HEK293 (cell line): ENCODE data around the gene PKMYT1.

Experiments used
- BCL11B ChIP-seq: fragments of 450-650 bp; formaldehyde crosslinking; IDR thresholded peaks from 2 replicates; pipeline ENCODE4 v1.5.1; 2016; ENCODE audit warnings: low read depth, missing biosample characterization, missing genetic modification characterization
- BCL6B ChIP-seq: fragments of 450-650 bp; formaldehyde crosslinking; IDR thresholded peaks from 2 replicates; pipeline ENCODE4 v1.5.1; 2017; ENCODE audit warnings: missing biosample characterization, missing genetic modification characterization
- GFI1B ChIP-seq: fragments of 450-650 bp; formaldehyde crosslinking; IDR thresholded peaks from 2 replicates; pipeline ENCODE4 v1.5.1; 2016; ENCODE audit warnings: missing biosample characterization, missing genetic modification characterization
- KLF1 ChIP-seq: fragments of 450-650 bp; formaldehyde crosslinking; IDR thresholded peaks from 2 replicates; pipeline ENCODE4 v1.5.1; 2016; ENCODE audit warnings: missing biosample characterization, missing genetic modification characterization
- MZF1 ChIP-seq: fragments of 450-650 bp; formaldehyde crosslinking; IDR thresholded peaks from 2 replicates; pipeline ENCODE4 v1.5.1; 2017; ENCODE audit warnings: missing biosample characterization, missing genetic modification characterization, borderline replicate concordance
- RBAK ChIP-seq: fragments of 450-650 bp; formaldehyde crosslinking; IDR thresholded peaks from 2 replicates; pipeline ENCODE4 v1.5.1; 2016; ENCODE audit warnings: missing biosample characterization, missing genetic modification characterization
- REST ChIP-seq: fragments of 450-650 bp; formaldehyde crosslinking; IDR thresholded peaks from 2 replicates; pipeline ENCODE4 v1.5.1; 2016; ENCODE audit warnings: missing biosample characterization, missing genetic modification characterization
- SP7 ChIP-seq: fragments of 450-650 bp; formaldehyde crosslinking; IDR thresholded peaks from 2 replicates; pipeline ENCODE4 v1.5.1; 2016; ENCODE audit warnings: missing biosample characterization, missing genetic modification characterization
- ZBTB21 ChIP-seq: fragments of 450-650 bp; formaldehyde crosslinking; IDR thresholded peaks from 2 replicates; pipeline ENCODE4 v1.5.1; 2017; ENCODE audit warnings: missing biosample characterization, missing genetic modification characterization
- ZIC2 ChIP-seq: fragments of 450-650 bp; formaldehyde crosslinking; IDR thresholded peaks from 2 replicates; pipeline ENCODE4 v1.5.1; 2016; ENCODE audit warnings: missing biosample characterization, missing genetic modification characterization
- ZNF10 ChIP-seq: fragments of 450-650 bp; formaldehyde crosslinking; IDR thresholded peaks from 2 replicates; pipeline ENCODE4 v1.5.1; 2017; ENCODE audit warnings: missing biosample characterization, missing genetic modification characterization
- ZNF133 ChIP-seq: fragments of 450-650 bp; formaldehyde crosslinking; IDR thresholded peaks from 2 replicates; pipeline ENCODE4 v1.5.1; 2016; ENCODE audit warnings: missing biosample characterization, missing genetic modification characterization
- ZNF138 ChIP-seq: fragments of 450-650 bp; formaldehyde crosslinking; IDR thresholded peaks from 2 replicates; pipeline ENCODE4 v1.5.1; 2016; ENCODE audit warnings: missing biosample characterization, missing genetic modification characterization, borderline replicate concordance
- ZNF140 ChIP-seq: fragments of 450-650 bp; formaldehyde crosslinking; IDR thresholded peaks from 2 replicates; pipeline ENCODE4 v1.5.1; 2016; ENCODE audit warnings: missing biosample characterization, missing genetic modification characterization
- ZNF16 ChIP-seq: fragments of 450-650 bp; formaldehyde crosslinking; IDR thresholded peaks from 2 replicates; pipeline ENCODE4 v1.5.1; 2016; ENCODE audit warnings: low read depth, missing biosample characterization, missing genetic modification characterization
- ZNF169 ChIP-seq: fragments of 450-650 bp; formaldehyde crosslinking; IDR thresholded peaks from 2 replicates; pipeline ENCODE4 v1.5.1; 2016; ENCODE audit warnings: missing biosample characterization, missing genetic modification characterization
- ZNF266 ChIP-seq: fragments of 450-650 bp; formaldehyde crosslinking; IDR thresholded peaks from 2 replicates; pipeline ENCODE4 v1.5.1; 2016; ENCODE audit warnings: missing biosample characterization, missing genetic modification characterization, low read depth
- ZNF292 ChIP-seq: fragments of 450-650 bp; formaldehyde crosslinking; IDR thresholded peaks from 2 replicates; pipeline ENCODE4 v1.5.1; 2016; ENCODE audit warnings: low read depth, missing biosample characterization, missing genetic modification characterization, borderline replicate concordance
- ZNF311 ChIP-seq: fragments of 450-650 bp; formaldehyde crosslinking; IDR thresholded peaks from 2 replicates; pipeline ENCODE4 v1.5.1; 2017; ENCODE audit warnings: missing biosample characterization, missing genetic modification characterization, borderline replicate concordance
- ZNF335 ChIP-seq: fragments of 450-650 bp; formaldehyde crosslinking; conservative IDR thresholded peaks from 2 replicates; pipeline ENCODE4 v1.5.1; 2016; ENCODE audit warnings: missing biosample characterization, missing genetic modification characterization
- ZNF350 ChIP-seq: fragments of 450-650 bp; formaldehyde crosslinking; IDR thresholded peaks from 2 replicates; pipeline ENCODE4 v1.5.0; 2017; ENCODE audit warnings: missing biosample characterization, mild to moderate bottlenecking, missing genetic modification characterization
- ZNF398 ChIP-seq: fragments of 450-650 bp; formaldehyde crosslinking; IDR thresholded peaks from 2 replicates; pipeline ENCODE4 v1.5.1; 2017; ENCODE audit warnings: missing biosample characterization, missing genetic modification characterization
- ZNF423 ChIP-seq: fragments of 450-650 bp; formaldehyde crosslinking; IDR thresholded peaks from 2 replicates; pipeline ENCODE4 v1.5.1; 2016; ENCODE audit warnings: missing biosample characterization, missing genetic modification characterization
- ZNF433 ChIP-seq: fragments of 450-650 bp; formaldehyde crosslinking; IDR thresholded peaks from 2 replicates; pipeline ENCODE4 v1.5.1; 2016; ENCODE audit warnings: missing biosample characterization, missing genetic modification characterization, low read depth
- ZNF501 ChIP-seq: fragments of 450-650 bp; formaldehyde crosslinking; IDR thresholded peaks from 2 replicates; pipeline ENCODE4 v1.5.1; 2016; ENCODE audit warnings: missing biosample characterization, missing genetic modification characterization
- ZNF548 ChIP-seq: fragments of 450-650 bp; formaldehyde crosslinking; IDR thresholded peaks from 2 replicates; pipeline ENCODE4 v1.5.1; 2016; ENCODE audit warnings: missing biosample characterization, missing genetic modification characterization
- ZNF558 ChIP-seq: fragments of 450-650 bp; formaldehyde crosslinking; IDR thresholded peaks from 2 replicates; pipeline ENCODE4 v1.5.1; 2016; ENCODE audit warnings: missing biosample characterization, missing genetic modification characterization
- ZNF580 ChIP-seq: fragments of 450-650 bp; formaldehyde crosslinking; IDR thresholded peaks from 2 replicates; pipeline ENCODE4 v1.5.1; 2016; ENCODE audit warnings: missing biosample characterization, missing genetic modification characterization
- ZNF621 ChIP-seq: fragments of 450-650 bp; formaldehyde crosslinking; IDR thresholded peaks from 2 replicates; pipeline ENCODE4 v1.5.1; 2017; ENCODE audit warnings: missing biosample characterization, missing genetic modification characterization
- ZNF654 ChIP-seq: fragments of 450-650 bp; formaldehyde crosslinking; IDR thresholded peaks from 2 replicates; pipeline ENCODE4 v1.5.1; 2016; ENCODE audit warnings: low read depth, missing biosample characterization, missing genetic modification characterization
- ZNF677 ChIP-seq: fragments of 450-650 bp; IDR thresholded peaks from 2 replicates; pipeline ENCODE4 v1.5.0; 2018; ENCODE audit warnings: missing biosample characterization, mild to moderate bottlenecking, missing genetic modification characterization, moderate library complexity
- ZNF692 ChIP-seq: fragments of 450-650 bp; formaldehyde crosslinking; IDR thresholded peaks from 2 replicates; pipeline ENCODE4 v1.5.1; 2016; ENCODE audit warnings: missing biosample characterization, missing genetic modification characterization
- ZXDB ChIP-seq: fragments of 450-650 bp; formaldehyde crosslinking; IDR thresholded peaks from 2 replicates; pipeline ENCODE4 v1.5.1; 2016; ENCODE audit warnings: missing biosample characterization, missing genetic modification characterization

Gene PKMYT1

GRCh38 chr16:3019594-3020246 lies 39.5 kb upstream of the PKMYT1 start (continued):
- peak; percentile 50; the same call in 1 of the 2 replicates for TF ChIP-seq REST (tag by site-specific recombination)
- TF ChIP-seq ZNF10 (tag by site-specific recombination), result no peak
- no peak for TF ChIP-seq ZNF677 (tag by site-specific recombination)
- TF ChIP-seq ZNF335 (tag by site-specific recombination), result peak; percentile 99
- peak; percentile 92 for TF ChIP-seq ZNF140 (tag by site-specific recombination)
- TF ChIP-seq ZNF433 (tag by site-specific recombination), result peak; percentile 91
- no peak for TF ChIP-seq SP7 (tag by site-specific recombination)
- peak; percentile 75; the same call in 1 of the 2 replicates for TF ChIP-seq ZNF558 (tag by site-specific recombination)
- 0 out of 2 replicates have a peak, but pooled peaks have one; percentile 17 for TF ChIP-seq BCL11B (tag by site-specific recombination)
- peak; percentile 21; the same call in 1 of the 2 replicates for TF ChIP-seq ZNF548 (tag by site-specific recombination)
- no peak for TF ChIP-seq ZNF692 (tag by site-specific recombination)
- TF ChIP-seq ZNF292 (tag by site-specific recombination), result peak; percentile 55; the same call in 1 of the 2 replicates
- peak; percentile 73 for TF ChIP-seq ZIC2 (tag by site-specific recombination)
- no peak for TF ChIP-seq ZNF169 (tag by site-specific recombination)
- 0 out of 2 replicates have a peak, but pooled peaks have one; percentile 17 for TF ChIP-seq ZNF138 (tag by site-specific recombination)
- TF ChIP-seq ZNF16 (tag by site-specific recombination), result no peak
- no peak for TF ChIP-seq MZF1 (tag by site-specific recombination)
- no peak for TF ChIP-seq ZNF350 (tag by site-specific recombination)
- TF ChIP-seq ZNF423, result no peak
- TF ChIP-seq ZXDB (tag by site-specific recombination), result peak; percentile 52; the same call in 1 of the 2 replicates
- TF ChIP-seq RBAK (tag by site-specific recombination), result 0 out of 2 replicates have a peak, but pooled peaks have one; percentile 61
- TF ChIP-seq BCL6B (tag by site-specific recombination), result no peak
- 0 out of 2 replicates have a peak, but pooled peaks have one; percentile 33 for TF ChIP-seq ZNF580
- peak; percentile 47; the same call in 1 of the 2 replicates for TF ChIP-seq GFI1B (tag by site-specific recombination)
- TF ChIP-seq ZNF266 (tag by site-specific recombination), result peak; percentile 94
- no peak for TF ChIP-seq ZNF398 (tag by site-specific recombination)
- peak; percentile 65; the same call in 1 of the 2 replicates for TF ChIP-seq ZBTB21
- no peak for TF ChIP-seq ZNF621 (tag by site-specific recombination)
- 0 out of 2 replicates have a peak, but pooled peaks have one; percentile 34 for TF ChIP-seq ZNF501 (tag by site-specific recombination)
- TF ChIP-seq ZNF133 (tag by site-specific recombination), result no peak
- no peak for TF ChIP-seq ZNF311
- peak; percentile 25 for TF ChIP-seq ZNF654
- TF ChIP-seq KLF1, result peak; percentile 30; the same call in 1 of the 2 replicates
